Measurements from ENCODE around the gene MUC5B. TPM values are rescaled to one million over a fixed set of nuclear protein-coding genes. Genes with fewer than 3 reads are reported as not detected.

The MUC5B gene
- total and polyA plus RNA-seq, 2 of the 13 experiments (the other 11 are each of a cell fraction or from before 2014, with no cell fraction given) = 0.01 TPM; not detected in 1

DNA sequence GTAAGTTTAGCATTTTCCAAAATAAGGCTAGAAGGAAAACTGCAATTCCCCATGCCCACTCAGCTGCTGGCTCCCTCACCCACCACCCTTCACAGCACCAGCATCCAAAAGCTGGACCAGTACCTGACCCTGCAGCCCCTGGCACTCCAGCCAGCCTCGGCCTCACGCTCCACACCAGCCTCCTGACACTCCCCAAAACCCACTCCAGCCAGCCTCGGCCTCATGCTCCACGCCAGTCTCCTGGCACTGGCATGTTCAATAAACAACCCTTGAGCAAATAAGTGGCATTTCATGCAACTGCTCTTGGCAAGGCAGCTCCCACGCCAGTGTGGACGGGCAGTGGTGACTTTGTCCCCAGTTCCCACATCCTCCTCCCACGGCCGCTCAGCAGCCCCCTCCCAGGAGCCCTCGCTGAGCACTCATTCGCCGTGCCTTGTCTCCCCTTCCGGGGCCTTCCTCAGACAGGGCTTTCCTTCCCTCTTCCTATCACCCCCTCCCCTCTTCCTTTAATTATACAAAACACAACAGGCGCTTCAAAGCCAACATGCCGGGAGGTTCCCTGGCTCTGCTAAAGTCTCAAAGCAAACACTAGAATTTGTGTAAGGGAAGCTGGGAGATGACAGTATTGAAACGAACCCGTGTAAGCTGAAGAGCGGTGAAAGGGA, 79.7 kb downstream of the MUC5B start (continued):
- TF ChIP-seq, protein P1, sequence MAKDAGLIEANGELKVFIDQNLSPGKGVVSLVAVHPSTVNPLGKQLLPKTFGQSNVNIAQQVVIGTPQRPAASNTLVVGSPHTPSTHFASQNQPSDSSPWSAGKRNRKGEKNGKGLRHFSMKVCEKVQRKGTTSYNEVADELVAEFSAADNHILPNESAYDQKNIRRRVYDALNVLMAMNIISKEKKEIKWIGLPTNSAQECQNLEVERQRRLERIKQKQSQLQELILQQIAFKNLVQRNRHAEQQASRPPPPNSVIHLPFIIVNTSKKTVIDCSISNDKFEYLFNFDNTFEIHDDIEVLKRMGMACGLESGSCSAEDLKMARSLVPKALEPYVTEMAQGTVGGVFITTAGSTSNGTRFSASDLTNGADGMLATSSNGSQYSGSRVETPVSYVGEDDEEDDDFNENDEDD (CRISPR knock-in tag; IDR thresholded peaks at IDR 0.05; ENCODE audit: borderline replicate concordance) = peak; percentile 6; the same call in 1 of the 2 replicates
- TF ChIP-seq, protein P2, sequence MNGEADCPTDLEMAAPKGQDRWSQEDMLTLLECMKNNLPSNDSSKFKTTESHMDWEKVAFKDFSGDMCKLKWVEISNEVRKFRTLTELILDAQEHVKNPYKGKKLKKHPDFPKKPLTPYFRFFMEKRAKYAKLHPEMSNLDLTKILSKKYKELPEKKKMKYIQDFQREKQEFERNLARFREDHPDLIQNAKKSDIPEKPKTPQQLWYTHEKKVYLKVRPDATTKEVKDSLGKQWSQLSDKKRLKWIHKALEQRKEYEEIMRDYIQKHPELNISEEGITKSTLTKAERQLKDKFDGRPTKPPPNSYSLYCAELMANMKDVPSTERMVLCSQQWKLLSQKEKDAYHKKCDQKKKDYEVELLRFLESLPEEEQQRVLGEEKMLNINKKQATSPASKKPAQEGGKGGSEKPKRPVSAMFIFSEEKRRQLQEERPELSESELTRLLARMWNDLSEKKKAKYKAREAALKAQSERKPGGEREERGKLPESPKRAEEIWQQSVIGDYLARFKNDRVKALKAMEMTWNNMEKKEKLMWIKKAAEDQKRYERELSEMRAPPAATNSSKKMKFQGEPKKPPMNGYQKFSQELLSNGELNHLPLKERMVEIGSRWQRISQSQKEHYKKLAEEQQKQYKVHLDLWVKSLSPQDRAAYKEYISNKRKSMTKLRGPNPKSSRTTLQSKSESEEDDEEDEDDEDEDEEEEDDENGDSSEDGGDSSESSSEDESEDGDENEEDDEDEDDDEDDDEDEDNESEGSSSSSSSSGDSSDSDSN (CRISPR knock-in tag; IDR thresholded peaks at IDR 0.05) = 0 out of 2 replicates have a peak, but pooled peaks have one; percentile 38
- TF ChIP-seq, protein P3, sequence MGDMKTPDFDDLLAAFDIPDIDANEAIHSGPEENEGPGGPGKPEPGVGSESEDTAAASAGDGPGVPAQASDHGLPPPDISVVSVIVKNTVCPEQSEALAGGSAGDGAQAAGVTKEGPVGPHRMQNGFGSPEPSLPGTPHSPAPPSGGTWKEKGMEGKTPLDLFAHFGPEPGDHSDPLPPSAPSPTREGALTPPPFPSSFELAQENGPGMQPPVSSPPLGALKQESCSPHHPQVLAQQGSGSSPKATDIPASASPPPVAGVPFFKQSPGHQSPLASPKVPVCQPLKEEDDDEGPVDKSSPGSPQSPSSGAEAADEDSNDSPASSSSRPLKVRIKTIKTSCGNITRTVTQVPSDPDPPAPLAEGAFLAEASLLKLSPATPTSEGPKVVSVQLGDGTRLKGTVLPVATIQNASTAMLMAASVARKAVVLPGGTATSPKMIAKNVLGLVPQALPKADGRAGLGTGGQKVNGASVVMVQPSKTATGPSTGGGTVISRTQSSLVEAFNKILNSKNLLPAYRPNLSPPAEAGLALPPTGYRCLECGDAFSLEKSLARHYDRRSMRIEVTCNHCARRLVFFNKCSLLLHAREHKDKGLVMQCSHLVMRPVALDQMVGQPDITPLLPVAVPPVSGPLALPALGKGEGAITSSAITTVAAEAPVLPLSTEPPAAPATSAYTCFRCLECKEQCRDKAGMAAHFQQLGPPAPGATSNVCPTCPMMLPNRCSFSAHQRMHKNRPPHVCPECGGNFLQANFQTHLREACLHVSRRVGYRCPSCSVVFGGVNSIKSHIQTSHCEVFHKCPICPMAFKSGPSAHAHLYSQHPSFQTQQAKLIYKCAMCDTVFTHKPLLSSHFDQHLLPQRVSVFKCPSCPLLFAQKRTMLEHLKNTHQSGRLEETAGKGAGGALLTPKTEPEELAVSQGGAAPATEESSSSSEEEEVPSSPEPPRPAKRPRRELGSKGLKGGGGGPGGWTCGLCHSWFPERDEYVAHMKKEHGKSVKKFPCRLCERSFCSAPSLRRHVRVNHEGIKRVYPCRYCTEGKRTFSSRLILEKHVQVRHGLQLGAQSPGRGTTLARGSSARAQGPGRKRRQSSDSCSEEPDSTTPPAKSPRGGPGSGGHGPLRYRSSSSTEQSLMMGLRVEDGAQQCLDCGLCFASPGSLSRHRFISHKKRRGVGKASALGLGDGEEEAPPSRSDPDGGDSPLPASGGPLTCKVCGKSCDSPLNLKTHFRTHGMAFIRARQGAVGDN (CRISPR knock-in tag; IDR thresholded peaks at IDR 0.05) = peak; percentile 4; the same call in 1 of the 2 replicates
- TF ChIP-seq, protein P4, sequence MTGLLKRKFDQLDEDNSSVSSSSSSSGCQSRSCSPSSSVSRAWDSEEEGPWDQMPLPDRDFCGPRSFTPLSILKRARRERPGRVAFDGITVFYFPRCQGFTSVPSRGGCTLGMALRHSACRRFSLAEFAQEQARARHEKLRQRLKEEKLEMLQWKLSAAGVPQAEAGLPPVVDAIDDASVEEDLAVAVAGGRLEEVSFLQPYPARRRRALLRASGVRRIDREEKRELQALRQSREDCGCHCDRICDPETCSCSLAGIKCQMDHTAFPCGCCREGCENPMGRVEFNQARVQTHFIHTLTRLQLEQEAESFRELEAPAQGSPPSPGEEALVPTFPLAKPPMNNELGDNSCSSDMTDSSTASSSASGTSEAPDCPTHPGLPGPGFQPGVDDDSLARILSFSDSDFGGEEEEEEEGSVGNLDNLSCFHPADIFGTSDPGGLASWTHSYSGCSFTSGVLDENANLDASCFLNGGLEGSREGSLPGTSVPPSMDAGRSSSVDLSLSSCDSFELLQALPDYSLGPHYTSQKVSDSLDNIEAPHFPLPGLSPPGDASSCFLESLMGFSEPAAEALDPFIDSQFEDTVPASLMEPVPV (CRISPR knock-in tag; IDR thresholded peaks at IDR 0.05) = no peak
- TF ChIP-seq ZSCAN25 (CRISPR knock-in tag; IDR thresholded peaks at IDR 0.05) (0 out of 2 replicates have a peak, but pooled peaks have one; percentile 30), TCF7 (IDR thresholded peaks at IDR 0.05; ENCODE audit: low read depth) (peak; percentile 54; the same call in 1 of the 2 replicates), HNRNPL (IDR thresholded peaks at IDR 0.05; ENCODE audit: low read depth, low read length) (peak; percentile 90), ZBTB20 (CRISPR knock-in tag; IDR thresholded peaks at IDR 0.05; ENCODE audit: borderline replicate concordance, low read depth) (no peak)
- TF ChIP-seq, protein P5, sequence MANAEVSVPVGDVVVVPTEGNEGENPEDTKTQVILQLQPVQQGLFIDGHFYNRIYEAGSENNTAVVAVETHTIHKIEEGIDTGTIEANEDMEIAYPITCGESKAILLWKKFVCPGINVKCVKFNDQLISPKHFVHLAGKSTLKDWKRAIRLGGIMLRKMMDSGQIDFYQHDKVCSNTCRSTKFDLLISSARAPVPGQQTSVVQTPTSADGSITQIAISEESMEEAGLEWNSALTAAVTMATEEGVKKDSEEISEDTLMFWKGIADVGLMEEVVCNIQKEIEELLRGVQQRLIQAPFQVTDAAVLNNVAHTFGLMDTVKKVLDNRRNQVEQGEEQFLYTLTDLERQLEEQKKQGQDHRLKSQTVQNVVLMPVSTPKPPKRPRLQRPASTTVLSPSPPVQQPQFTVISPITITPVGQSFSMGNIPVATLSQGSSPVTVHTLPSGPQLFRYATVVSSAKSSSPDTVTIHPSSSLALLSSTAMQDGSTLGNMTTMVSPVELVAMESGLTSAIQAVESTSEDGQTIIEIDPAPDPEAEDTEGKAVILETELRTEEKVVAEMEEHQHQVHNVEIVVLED (CRISPR knock-in tag; IDR thresholded peaks at IDR 0.05; ENCODE audit: borderline replicate concordance) = 0 out of 2 replicates have a peak, but pooled peaks have one; percentile 26
- TF ChIP-seq, protein P6, sequence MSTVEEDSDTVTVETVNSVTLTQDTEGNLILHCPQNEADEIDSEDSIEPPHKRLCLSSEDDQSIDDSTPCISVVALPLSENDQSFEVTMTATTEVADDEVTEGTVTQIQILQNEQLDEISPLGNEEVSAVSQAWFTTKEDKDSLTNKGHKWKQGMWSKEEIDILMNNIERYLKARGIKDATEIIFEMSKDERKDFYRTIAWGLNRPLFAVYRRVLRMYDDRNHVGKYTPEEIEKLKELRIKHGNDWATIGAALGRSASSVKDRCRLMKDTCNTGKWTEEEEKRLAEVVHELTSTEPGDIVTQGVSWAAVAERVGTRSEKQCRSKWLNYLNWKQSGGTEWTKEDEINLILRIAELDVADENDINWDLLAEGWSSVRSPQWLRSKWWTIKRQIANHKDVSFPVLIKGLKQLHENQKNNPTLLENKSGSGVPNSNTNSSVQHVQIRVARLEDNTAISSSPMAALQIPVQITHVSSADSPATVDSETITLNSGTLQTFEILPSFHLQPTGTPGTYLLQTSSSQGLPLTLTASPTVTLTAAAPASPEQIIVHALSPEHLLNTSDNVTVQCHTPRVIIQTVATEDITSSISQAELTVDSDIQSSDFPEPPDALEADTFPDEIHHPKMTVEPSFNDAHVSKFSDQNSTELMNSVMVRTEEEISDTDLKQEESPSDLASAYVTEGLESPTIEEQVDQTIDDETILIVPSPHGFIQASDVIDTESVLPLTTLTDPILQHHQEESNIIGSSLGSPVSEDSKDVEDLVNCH (CRISPR knock-in tag; IDR thresholded peaks at IDR 0.05) = no peak

Measured in HepG2 (cell line).